IMR-90 (cell line): ENCODE measurements around the gene PRPF40A. TPM values are rescaled to one million over a fixed set of nuclear protein-coding genes. Genes with fewer than 3 reads are reported as not detected.

Experiments
- ATAC-seq: fragments of 200-7000 bp; cut with Tn5 transposase; 2 replicates; pipeline ENCODE4 v1.9.1; 2020; ENCODE audit warnings: low read depth, mild to moderate bottlenecking, moderate library complexity
- BruUV-seq: library from RNA; stranded (reverse); fragments of 400-500 nt; replicated peaks from 2 replicates; lab custom pipeline; 2021; lab: Mats Ljungman, UMichigan
- CTCF ChIA-PET: fragments of 300-600 bp; formaldehyde crosslinking; extraction: SDS; loops from one replicate; lab custom pipeline; 2021; ENCODE audit warnings: antibody characterized with exemption; lab: Yijun Ruan, JAX
- POLR2A ChIA-PET: fragments of 300-600 bp; sonication (Branson Sonifier 250); formaldehyde crosslinking; loops from one replicate; lab custom pipeline; 2022; ENCODE audit warnings: antibody characterized with exemption; ENCODE audit not compliant: unreplicated experiment; lab: Charles Lee
- DNase-seq: peaks from one replicate; pipeline ENCODE4 v3.0.0; 2013
- H2AFZ ChIP-seq: replicated peaks from 2 replicates; pipeline ENCODE3; 2013; ENCODE audit warnings: low read length, mild to moderate bottlenecking; ENCODE audit not compliant: poor library complexity
- H2AK5ac ChIP-seq: 2 replicates; pipeline ENCODE4 v1.6.1; 2013; ENCODE audit warnings: low read depth, low read length, inconsistent platforms
- H2AK9ac ChIP-seq: replicated peaks from 2 replicates; pipeline ENCODE3; 2013; ENCODE audit warnings: mild to moderate bottlenecking, low read depth, low read length, moderate library complexity; ENCODE audit not compliant: poor library complexity
- H2BK120ac ChIP-seq: 2 replicates; pipeline ENCODE4 v1.6.1; 2013; ENCODE audit warnings: low read depth, low read length, inconsistent platforms
- H2BK15ac ChIP-seq: 3 replicates; pipeline ENCODE4 v1.6.1; 2013; ENCODE audit warnings: low read depth, low read length, inconsistent platforms
- H2BK20ac ChIP-seq: 2 replicates; pipeline ENCODE4 v1.6.1; 2013; ENCODE audit warnings: low read depth, mild to moderate bottlenecking, inconsistent platforms, low read length, moderate library complexity
- H2BK5ac ChIP-seq: 2 replicates; pipeline ENCODE4 v1.6.1; 2013; ENCODE audit warnings: mild to moderate bottlenecking, low read depth, low read length, inconsistent platforms; ENCODE audit not compliant: poor library complexity, severe bottlenecking
- H3K14ac ChIP-seq: replicated peaks from 2 replicates; pipeline ENCODE4 v1.6.1; 2013; ENCODE audit warnings: low read depth, low read length, inconsistent platforms
- H3K18ac ChIP-seq: 2 replicates; pipeline ENCODE4 v1.6.1; 2013; ENCODE audit warnings: low read depth, low read length, control low read depth
- H3K23ac ChIP-seq: 2 replicates; pipeline ENCODE4 v1.6.1; 2013; ENCODE audit warnings: low read depth, low read length, inconsistent platforms
- H3K27ac ChIP-seq: 2 replicates; pipeline ENCODE4 v1.5.1; 2013; ENCODE audit warnings: mild to moderate bottlenecking, control low read depth, low read length; ENCODE audit not compliant: insufficient read depth
- H3K27me3 ChIP-seq: 2 replicates; pipeline ENCODE4 v1.6.1; 2013; ENCODE audit warnings: low read length; ENCODE audit not compliant: control insufficient read depth, insufficient read depth
- H3K36me3 ChIP-seq: 2 replicates; pipeline ENCODE4 v1.6.1; 2013; ENCODE audit warnings: low read length, mixed read lengths; ENCODE audit not compliant: control insufficient read depth, insufficient read depth
- H3K4ac ChIP-seq: 2 replicates; pipeline ENCODE4 v1.6.1; 2013; ENCODE audit warnings: low read depth, low read length, inconsistent platforms
- H3K4me1 ChIP-seq: 2 replicates; pipeline ENCODE4 v1.6.1; 2013; ENCODE audit warnings: low read length, mixed read lengths; ENCODE audit not compliant: control insufficient read depth, insufficient read depth
- H3K4me2 ChIP-seq: 2 replicates; pipeline ENCODE4 v1.6.1; 2013; ENCODE audit warnings: low read depth, mild to moderate bottlenecking, control low read depth, low read length, moderate library complexity
- H3K4me3 ChIP-seq: 2 replicates; pipeline ENCODE4 v1.5.1; 2013; ENCODE audit warnings: low read depth, mild to moderate bottlenecking, control low read depth, low read length, moderate library complexity; ENCODE audit not compliant: insufficient read depth
- H3K56ac ChIP-seq: 2 replicates; pipeline ENCODE4 v1.6.1; 2013; ENCODE audit warnings: low read length, inconsistent platforms; ENCODE audit not compliant: insufficient read depth; ENCODE audit errors: extremely low read depth
- H3K79me1 ChIP-seq, 2 experiments: 2 replicates each; pipeline ENCODE4 v1.6.1; 2013; ENCODE audit warnings: low read length in 2 of 2, inconsistent platforms in 1 of 2, low read depth in 1 of 2
- H3K9ac ChIP-seq: 2 replicates; pipeline ENCODE4 v1.6.1; 2013; ENCODE audit warnings: low read depth, low read length, control low read depth
- H3K9me1 ChIP-seq: 2 replicates; pipeline ENCODE4 v1.6.1; 2013; ENCODE audit warnings: low read length, inconsistent platforms; ENCODE audit not compliant: insufficient read depth
- H3K9me3 ChIP-seq: 2 replicates; pipeline ENCODE4 v1.6.1; 2013; ENCODE audit warnings: low read length; ENCODE audit not compliant: control insufficient read depth, insufficient read depth
- H4K20me1 ChIP-seq: 2 replicates; pipeline ENCODE4 v1.6.1; 2013; ENCODE audit warnings: low read length, inconsistent platforms; ENCODE audit not compliant: insufficient read depth
- H4K5ac ChIP-seq: 2 replicates; pipeline ENCODE4 v1.6.1; 2013; ENCODE audit warnings: mild to moderate bottlenecking, low read depth, low read length, control low read depth
- H4K8ac ChIP-seq, 2 experiments: 2 replicates each; pipeline ENCODE4 v1.6.1; 2013; ENCODE audit warnings: low read depth in 2 of 2, low read length in 2 of 2, control low read depth in 1 of 2, inconsistent platforms in 1 of 2
- H4K91ac ChIP-seq: 2 replicates; pipeline ENCODE4 v1.6.1; 2013; ENCODE audit warnings: low read depth, low read length, inconsistent platforms; ENCODE audit not compliant: insufficient read depth
- MAZ ChIP-seq: IDR thresholded peaks from 2 replicates; pipeline ENCODE4 v1.6.1; 2012; ENCODE audit warnings: low read depth, mild to moderate bottlenecking, low read length, improper control_type of control experiment, moderate library complexity, borderline replicate concordance
- RAD21 ChIP-seq: IDR thresholded peaks from 2 replicates; pipeline ENCODE4 v1.6.1; 2012; ENCODE audit warnings: low read length, improper control_type of control experiment
- WGBS, 2 experiments: methylation state at CpG; one replicate each; pipeline versions ENCODE4 v1.1.5 to v1.1.7; 2013; ENCODE audit warnings: missing lambda C conversion rate in 2 of 2; ENCODE audit not compliant: insufficient read length in 1 of 2; ENCODE audit errors: extremely low coverage in 2 of 2; 5-methylcytosine and 5-hydroxymethylcytosine counted together
- dilution Hi-C: fragments of 300-500 bp; cut with HindIII; formaldehyde crosslinking; loops from one replicate; pipeline ENCODE4 v1.14.3; 2018; ENCODE audit warnings: low sequenced_read_pairs; ENCODE audit not compliant: unreplicated experiment
- in situ Hi-C: fragments of 300-500 bp; cut with MboI; formaldehyde crosslinking; loops from 3 replicates; pipeline ENCODE4 v1.14.3; 2019; ENCODE audit warnings: low sequenced_read_pairs, inconsistent platforms, mixed read lengths
- intact Hi-C: fragments of 100-400 bp; cut with micrococcal nuclease; formaldehyde crosslinking; loops from 2 replicates; pipeline ENCODE4 v1.10.0; 2022
- polyA plus RNA-seq, 3 experiments: library from polyadenylated mRNA; depleted of rRNA; stranded (reverse); fragments of >200 nt; gene quantifications; 2 replicates each; pipeline ENCODE4 v1.2.3, GENCODE V29; 2012; ENCODE audit warnings: low replicate concordance in 1 of 3
- total RNA-seq: library from RNA; depleted of rRNA; stranded (reverse); fragments of >200 nt; gene quantifications from 2 replicates; pipeline ENCODE4 v1.2.3, GENCODE V29; 2012
- TF ChIP-seq, protein P1 (sequence below): fragments of 150-350 bp; IDR thresholded peaks from 2 replicates; pipeline ENCODE4 v1.6.1; 2017; ENCODE audit warnings: mild to moderate bottlenecking, antibody characterized with exemption, low read length, low read depth

PRPF40A gene
- total and polyA plus RNA-seq, 2 of the 4 experiments (the other 2 are of a cell fraction) = 49.1 to 150 TPM

GRCh38 chr2:152661076-152661475, 56.2 kb downstream of the PRPF40A start:
- H3K4me1 ChIP-seq = no peaks in the 10 kb centered on the region
- H3K4me2 ChIP-seq = no peak overlapping the region
- no peak overlapping the region for H2BK5ac ChIP-seq
- H2BK120ac ChIP-seq = no peak overlapping the region
- H3K56ac ChIP-seq = no peak overlapping the region
- no peak overlapping the region for H3K27ac ChIP-seq
- in situ Hi-C loops = loop anchor here (25.0 kb wide), 1 partner anchor 1199 kb away; no protein-coding TSS in a partner anchor
- H4K20me1 ChIP-seq = no peaks in the 10 kb centered on the region
- H3K4me3 ChIP-seq = no peak overlapping the region
- H3K79me1 ChIP-seq = peaks cover 0 to 6% of the 10 kb centered on the region in 2 experiments; a peak in 2 of 4 replicates
- no peaks in the 10 kb centered on the region for H3K9me1 ChIP-seq
- no peak overlapping the region for H3K4ac ChIP-seq
- no peak overlapping the region for H3K9ac ChIP-seq
- H3K14ac ChIP-seq = no peak overlapping the region
- peaks cover 35% of the 10 kb centered on the region for H3K36me3 ChIP-seq
- no TSS peak for BruUV-seq
- intact Hi-C loops = loop anchor here (10.0 kb wide), 1 partner anchor 1206 kb away; no protein-coding TSS in a partner anchor
- H3K9me3 ChIP-seq = no peaks in the 10 kb centered on the region
- no peak overlapping the region for H4K5ac ChIP-seq
- H2BK15ac ChIP-seq = no peak overlapping the region
- H3K23ac ChIP-seq = no peak overlapping the region
- H3K27me3 ChIP-seq = no peaks in the 10 kb centered on the region
- dilution Hi-C loops = no loop called here
- no peak overlapping the region for H2AK9ac ChIP-seq
- no peak overlapping the region for H3K18ac ChIP-seq
- H4K8ac ChIP-seq = no peak overlapping the region
- WGBS, 2 experiments = no CpG with 5 or more reads among the region's 4 CpGs
- H2AFZ ChIP-seq = no peak overlapping the region
- DNase-seq (no peak), ATAC-seq (no peak)
- no peak overlapping the region for H4K91ac ChIP-seq
- TF ChIP-seq, protein P1, sequence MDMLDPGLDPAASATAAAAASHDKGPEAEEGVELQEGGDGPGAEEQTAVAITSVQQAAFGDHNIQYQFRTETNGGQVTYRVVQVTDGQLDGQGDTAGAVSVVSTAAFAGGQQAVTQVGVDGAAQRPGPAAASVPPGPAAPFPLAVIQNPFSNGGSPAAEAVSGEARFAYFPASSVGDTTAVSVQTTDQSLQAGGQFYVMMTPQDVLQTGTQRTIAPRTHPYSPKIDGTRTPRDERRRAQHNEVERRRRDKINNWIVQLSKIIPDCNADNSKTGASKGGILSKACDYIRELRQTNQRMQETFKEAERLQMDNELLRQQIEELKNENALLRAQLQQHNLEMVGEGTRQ = no peak
- TF ChIP-seq RAD21 (no peak), MAZ (no peak)
- ChIA-PET POLR2A (no interaction called here), CTCF (no interaction called here)
- H2AK5ac ChIP-seq = no peak overlapping the region
- no peak overlapping the region for H2BK20ac ChIP-seq
